Measurements from ENCODE around the gene BLOC1S1.

The BLOC1S1 gene

GRCh38 chr12:55733858-55734257 lies 18.0 kb downstream of the BLOC1S1 start:
- no peak overlapping the region for H3K4me3 ChIP-seq (ENCODE audit: low read depth, low read length)
- no peak for TF ChIP-seq CTCF (conservative IDR thresholded peaks at IDR 0.05; ENCODE audit: low read depth, low read length)
- DNase-seq (ENCODE audit: low read depth): no peak

GRCh38 chr12:55734595-55734994 lies 18.7 kb downstream of the BLOC1S1 start:
- no peak overlapping the region for H3K4me3 ChIP-seq (ENCODE audit: low read depth, low read length)
- DNase-seq (ENCODE audit: low read depth): no peak
- no peak for TF ChIP-seq CTCF (conservative IDR thresholded peaks at IDR 0.05; ENCODE audit: low read depth, low read length)

DNA sequence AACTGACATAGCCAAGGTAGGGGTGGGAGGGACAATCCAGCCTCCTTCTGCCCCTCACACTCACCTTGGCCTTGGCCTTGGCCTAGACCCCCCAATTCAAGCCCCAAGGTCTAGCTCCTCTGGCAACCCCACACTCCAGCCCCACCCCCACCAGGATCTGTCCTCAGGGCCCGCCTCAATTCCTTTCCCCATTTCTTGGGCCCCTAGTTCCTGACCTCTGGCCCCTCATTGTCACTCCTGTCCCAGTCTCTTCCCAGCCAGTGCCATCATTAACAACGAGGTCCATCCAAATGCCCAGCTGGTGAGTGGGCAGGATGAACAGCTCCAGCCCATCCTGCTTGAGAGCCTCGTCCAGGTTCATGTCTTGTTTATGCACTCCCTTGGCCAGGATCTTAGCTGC lies 20.2 kb downstream of the BLOC1S1 start:
- no peak overlapping the region for H3K4me3 ChIP-seq (ENCODE audit: low read depth, low read length)
- TF ChIP-seq CTCF (conservative IDR thresholded peaks at IDR 0.05; ENCODE audit: low read depth, low read length): no peak
- no peak for DNase-seq (ENCODE audit: low read depth)

- peak; percentile 96 for TF ChIP-seq CTCF (conservative IDR thresholded peaks at IDR 0.05; ENCODE audit: low read depth, low read length)
- H3K4me3 ChIP-seq (ENCODE audit: low read depth, low read length): no peak overlapping the region
- peak; percentile 84 for DNase-seq (ENCODE audit: low read depth)
These were observed 21.1 kb downstream of the BLOC1S1 start for GRCh38 chr12:55736780-55737580.

DNA sequence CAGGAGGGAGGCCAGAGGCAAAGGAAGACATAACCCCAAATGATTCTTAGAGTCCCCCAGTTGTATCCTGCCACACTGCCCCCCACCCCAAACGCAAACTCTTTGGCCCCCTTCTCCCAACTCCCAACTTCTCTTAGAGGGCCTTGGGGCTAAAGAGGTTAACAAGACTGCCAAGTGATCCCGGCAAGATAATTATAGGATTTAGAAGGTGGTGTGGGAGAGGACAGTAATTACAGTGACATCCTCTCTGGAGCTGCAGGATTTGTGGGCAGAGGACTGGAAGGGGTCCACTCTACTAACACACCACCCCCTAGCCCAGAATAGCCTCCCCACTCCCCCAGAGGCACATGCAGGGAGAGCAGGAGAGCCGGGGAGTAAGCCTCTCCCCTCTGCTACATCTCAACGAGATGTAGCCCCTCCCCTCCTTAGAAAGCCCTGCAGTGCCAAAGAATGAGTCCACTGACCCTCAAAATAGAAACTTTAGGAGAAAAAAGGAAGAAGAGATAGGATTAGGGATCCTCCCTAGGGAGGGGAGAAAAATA lies 21.8 kb downstream of the BLOC1S1 start:
- DNase-seq (ENCODE audit: low read depth): no peak
- no peak for TF ChIP-seq CTCF (conservative IDR thresholded peaks at IDR 0.05; ENCODE audit: low read depth, low read length)
- H3K4me3 ChIP-seq (ENCODE audit: low read depth, low read length): peak overlapping the region; percentile 69

DNA sequence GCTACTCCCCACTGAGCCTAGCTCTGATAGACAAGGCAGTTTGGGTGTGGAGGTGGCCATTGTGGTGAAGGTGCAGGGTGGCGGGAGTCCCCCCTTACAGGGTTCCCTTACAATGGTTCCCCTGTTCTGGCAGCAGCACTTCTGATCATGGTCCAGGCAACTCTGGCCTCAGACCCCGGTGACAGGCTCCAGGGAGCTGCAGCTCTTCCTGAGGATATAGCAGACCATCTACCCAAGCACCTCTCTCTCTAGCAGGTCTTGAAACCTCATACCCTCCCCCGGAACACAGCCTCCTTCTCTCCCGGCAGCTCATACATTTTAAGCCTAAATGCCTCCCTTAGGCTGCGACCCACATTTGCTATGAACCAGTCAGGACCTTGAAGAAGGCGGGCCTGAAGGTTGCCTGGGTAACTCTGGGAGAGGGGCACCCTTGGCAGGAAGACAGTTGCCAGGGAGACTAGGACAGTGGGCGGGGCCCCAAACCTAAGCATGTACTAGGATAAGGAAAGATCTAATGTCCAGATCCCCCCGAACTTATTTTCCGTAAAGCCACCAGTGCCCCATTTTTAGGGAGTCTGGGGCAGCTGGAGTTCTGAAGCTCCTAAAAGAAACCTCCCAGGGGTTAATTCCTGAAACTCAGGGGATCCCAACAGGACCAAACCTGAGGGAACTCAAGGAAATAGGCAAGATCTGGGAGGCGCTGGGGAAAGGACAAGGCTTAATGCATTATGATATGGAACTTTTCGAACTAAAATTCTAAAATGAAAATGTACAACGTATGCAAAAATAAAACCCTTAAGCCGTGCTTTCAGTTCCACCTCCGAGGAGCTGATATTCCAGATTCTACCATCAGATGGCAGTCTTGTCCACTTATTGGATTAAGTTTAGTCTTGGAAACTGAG lies 22.5 kb downstream of the BLOC1S1 start:
- peak; percentile 75 for TF ChIP-seq CTCF (conservative IDR thresholded peaks at IDR 0.05; ENCODE audit: low read depth, low read length)
- DNase-seq (ENCODE audit: low read depth): peak; percentile 91
- H3K4me3 ChIP-seq (ENCODE audit: low read depth, low read length): peak overlapping the region; percentile 69

Measured in choroid plexus epithelial cell (primary cell).